T-helper 1 cell treated with Interleukin-12 subunit alpha and Interleukin-12 subunit beta and Interleukin-4 antibody, amounts not matched to agents 30 μg/mL and 1 μg/mL, for 36 hours (primary cell): ENCODE measurements around the gene MRPS6.

Source experiments
- H3K27ac Mint-ChIP-seq: one replicate; pipeline ENCODE4 v1.8.0; 2021; ENCODE audit warnings: mild to moderate bottlenecking, mixed read lengths
- H3K27me3 Mint-ChIP-seq: one replicate; pipeline ENCODE4 v1.8.0; 2021; ENCODE audit warnings: low read depth, mixed read lengths
- H3K36me3 Mint-ChIP-seq: one replicate; pipeline ENCODE4 v1.8.0; 2021; ENCODE audit warnings: low read depth, mixed read lengths
- H3K4me1 Mint-ChIP-seq: one replicate; pipeline ENCODE4 v1.8.0; 2021; ENCODE audit warnings: low read depth, mixed read lengths
- H3K4me3 Mint-ChIP-seq: one replicate; pipeline ENCODE4 v1.8.0; 2021; ENCODE audit warnings: mild to moderate bottlenecking, moderate library complexity, mixed read lengths
- H3K9me3 Mint-ChIP-seq: one replicate; pipeline ENCODE4 v1.8.0; 2021; ENCODE audit warnings: mixed read lengths

MRPS6 gene

DNA sequence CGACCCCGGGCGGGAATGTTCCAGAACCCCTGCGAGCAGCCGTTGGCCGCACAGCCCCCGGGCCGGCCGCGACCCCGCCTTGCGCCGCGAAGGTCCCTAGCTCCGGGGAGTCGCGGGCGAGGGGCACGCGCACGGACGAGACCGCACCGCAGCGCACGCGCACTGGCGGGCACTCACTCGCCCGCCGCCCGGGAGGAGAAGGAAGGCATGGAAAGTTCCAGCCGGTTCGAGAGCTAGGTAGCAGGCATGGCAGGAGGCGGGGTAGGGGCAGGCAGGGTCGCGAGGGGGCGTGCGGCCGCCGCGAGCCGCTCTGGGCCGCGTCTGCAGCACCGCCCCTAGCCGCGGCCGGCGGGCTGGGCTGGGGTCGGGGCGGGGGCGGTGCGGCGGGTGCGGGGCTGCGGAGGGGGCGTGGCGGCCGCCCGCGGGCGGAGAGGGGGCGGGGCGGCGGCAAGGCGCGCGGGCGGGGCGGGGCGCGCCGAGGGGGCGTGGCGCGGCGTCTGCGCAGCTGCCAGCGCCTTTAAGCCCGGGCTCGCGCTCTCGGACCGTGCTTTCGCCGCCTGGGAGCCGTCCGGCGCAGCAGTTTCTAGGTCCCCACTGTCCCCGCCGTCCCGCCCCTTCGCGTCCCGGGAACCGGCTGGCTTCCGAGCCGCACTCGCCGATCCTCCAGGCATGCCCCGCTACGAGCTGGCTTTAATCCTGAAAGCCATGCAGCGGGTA lies at the start of gene MRPS6, which contains the start of gene SLC5A3:
Gene MRPS6 (plus strand): TSS at position 547 of the 717 bp plus-strand sequence. CDS start 123 bp downstream, at position 670.
Gene SLC5A3 (plus strand): TSS at position 547 of the 717 bp plus-strand sequence. CDS start 21,621 bp downstream, outside the sequence.
- H3K27me3 Mint-ChIP-seq, result no peaks in the 10 kb centered on the region
- H3K4me3 Mint-ChIP-seq, result peak within 1 kb of the TSS; percentile 91
- H3K27ac Mint-ChIP-seq, result peak within 1 kb of the TSS; percentile 89
- no peaks in the 10 kb centered on the region for H3K9me3 Mint-ChIP-seq
- peaks cover 35% of the 10 kb centered on the region for H3K36me3 Mint-ChIP-seq
- H3K4me1 Mint-ChIP-seq, result peaks cover 41% of the 10 kb centered on the region

DNA sequence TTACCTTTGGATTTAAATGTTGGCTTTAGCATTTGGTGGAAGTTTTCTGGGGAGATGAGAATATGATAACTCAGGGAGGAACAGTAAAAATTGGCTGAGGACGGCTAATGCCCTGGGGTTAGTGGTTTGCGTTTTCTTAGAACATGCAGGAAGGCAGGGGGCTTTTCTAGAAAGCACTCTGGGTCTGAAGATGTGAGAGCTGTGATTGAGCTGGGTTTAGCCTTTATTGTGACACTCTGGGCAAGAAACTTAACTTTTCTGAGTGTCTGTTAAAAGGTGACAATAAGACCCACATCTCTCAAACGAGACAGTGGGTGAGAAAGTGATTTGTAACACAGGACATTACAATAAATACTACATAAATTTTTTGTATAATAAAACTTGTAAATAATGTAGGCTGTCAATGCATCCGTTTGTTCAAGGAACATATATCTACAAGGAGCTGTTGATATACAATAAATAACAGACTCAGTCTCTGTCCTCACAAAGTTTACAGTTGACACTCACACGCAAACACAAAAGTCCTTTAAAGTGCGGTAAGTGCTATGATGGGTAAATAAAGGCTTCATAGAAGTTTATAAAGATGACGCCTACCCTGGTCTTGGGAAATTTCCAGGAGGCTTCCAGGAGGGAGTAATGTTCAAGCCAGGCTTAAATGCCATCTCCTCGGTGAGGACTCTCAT lies 49.5 kb upstream of the MRPS6 start:
- H3K27ac Mint-ChIP-seq, result no peak overlapping the region
- no peaks in the 10 kb centered on the region for H3K27me3 Mint-ChIP-seq
- peaks cover 26% of the 10 kb centered on the region for H3K4me1 Mint-ChIP-seq
- H3K4me3 Mint-ChIP-seq, result no peak overlapping the region
- H3K36me3 Mint-ChIP-seq, result peaks cover 4% of the 10 kb centered on the region
- H3K9me3 Mint-ChIP-seq, result no peaks in the 10 kb centered on the region

DNA sequence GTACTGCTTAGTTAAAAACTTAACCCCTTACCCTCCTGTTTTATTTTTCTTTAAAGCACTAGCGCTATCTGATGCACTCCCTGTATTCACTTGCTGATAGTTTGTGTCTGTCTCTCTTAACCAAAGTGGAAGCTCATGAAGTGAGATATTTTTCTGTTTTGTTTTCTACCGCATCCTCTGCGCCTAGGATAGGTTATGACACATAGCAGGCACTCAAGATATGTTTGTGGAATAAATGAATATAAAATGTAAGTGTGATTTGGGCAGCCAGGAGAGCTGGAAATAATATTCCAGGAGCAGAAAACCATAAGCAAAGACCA lies 49.0 kb upstream of the MRPS6 start:
- Mint-ChIP-seq H3K27me3 (no peaks in the 10 kb centered on the region), H3K4me3 (no peak overlapping the region), H3K9me3 (no peaks in the 10 kb centered on the region), H3K4me1 (peaks cover 21% of the 10 kb centered on the region), H3K27ac (no peak overlapping the region), H3K36me3 (peaks cover 6% of the 10 kb centered on the region)

DNA sequence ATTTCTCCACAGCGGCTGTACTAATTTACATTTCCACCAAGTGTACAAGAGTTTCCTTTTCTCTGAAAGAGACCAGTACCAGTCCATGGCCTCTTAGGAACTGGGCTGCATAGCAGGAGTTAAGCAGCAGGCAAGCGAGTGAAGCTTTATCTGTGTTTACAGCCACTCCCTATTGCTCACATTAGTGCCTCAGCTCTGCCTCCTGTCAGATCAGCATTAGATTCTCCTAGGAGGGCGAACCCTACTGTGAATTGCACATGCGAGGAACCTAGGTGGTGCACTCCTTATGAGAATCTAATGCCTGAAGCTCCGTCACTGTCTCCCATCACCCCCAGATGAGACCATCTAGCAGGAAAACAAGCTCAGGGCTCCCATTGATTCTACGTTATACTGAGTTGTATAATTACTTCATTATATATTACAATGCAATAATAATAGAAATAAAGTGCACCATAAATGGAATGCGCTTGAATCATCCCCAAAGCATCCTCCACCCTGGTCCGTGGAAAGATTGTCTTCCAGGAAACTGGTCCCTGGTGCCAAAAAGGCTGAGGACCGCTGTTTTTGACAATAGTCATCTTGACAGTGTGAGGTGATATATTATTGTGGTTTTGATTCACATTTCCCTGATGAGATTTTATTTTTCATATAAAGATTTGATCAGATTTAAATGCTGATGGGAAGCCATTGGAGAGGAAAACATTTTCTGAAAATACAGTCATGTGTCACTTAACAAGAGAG lies 45.5 kb upstream of the MRPS6 start:
- no peak overlapping the region for H3K4me3 Mint-ChIP-seq
- no peaks in the 10 kb centered on the region for H3K27me3 Mint-ChIP-seq
- peaks cover 5% of the 10 kb centered on the region for H3K36me3 Mint-ChIP-seq
- H3K27ac Mint-ChIP-seq, result no peak overlapping the region
- H3K4me1 Mint-ChIP-seq, result peaks cover 19% of the 10 kb centered on the region
- peaks cover 6% of the 10 kb centered on the region for H3K9me3 Mint-ChIP-seq

DNA sequence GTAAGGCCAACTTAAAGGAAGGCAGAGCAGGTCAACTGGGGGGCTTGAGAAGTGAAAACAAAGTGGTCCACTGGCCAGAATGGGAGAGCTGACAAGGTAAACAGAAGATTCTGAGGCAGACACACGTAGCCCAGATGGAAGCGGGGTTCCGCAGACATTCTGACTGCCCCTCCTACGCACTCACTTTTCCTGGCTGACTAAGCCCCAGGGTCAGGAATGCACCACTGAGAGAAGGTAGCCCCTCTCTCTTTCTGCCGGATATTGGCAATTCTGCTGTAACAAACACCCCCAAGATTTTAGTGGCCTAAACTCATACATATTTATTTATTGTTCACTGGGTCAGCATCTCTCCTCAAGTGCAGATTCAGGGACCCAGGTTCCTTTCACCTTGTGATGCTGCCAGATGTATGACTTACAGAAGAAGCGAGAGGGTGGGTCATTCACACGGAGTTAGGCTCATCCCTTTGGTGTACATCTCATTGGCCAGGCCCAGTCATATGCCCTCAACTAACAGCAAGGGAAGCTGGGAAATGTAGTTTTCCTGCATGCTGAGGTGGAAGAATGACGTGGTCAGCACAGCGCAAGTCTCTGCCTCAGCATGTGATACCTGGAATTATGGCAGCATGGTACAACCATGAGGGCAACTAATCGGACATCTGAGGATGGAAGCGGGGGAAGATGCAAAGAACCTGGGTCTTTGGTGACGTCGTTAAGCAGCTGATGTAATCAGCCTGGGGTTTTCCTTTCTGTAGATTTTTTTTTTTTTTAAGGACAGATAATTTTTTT lies 43.4 kb upstream of the MRPS6 start:
- Mint-ChIP-seq H3K4me3 (peak overlapping the region; percentile 75), H3K27ac (peak overlapping the region; percentile 94), H3K27me3 (no peaks in the 10 kb centered on the region), H3K4me1 (peaks cover 20% of the 10 kb centered on the region), H3K36me3 (peaks cover 6% of the 10 kb centered on the region), H3K9me3 (peaks cover 6% of the 10 kb centered on the region)

DNA sequence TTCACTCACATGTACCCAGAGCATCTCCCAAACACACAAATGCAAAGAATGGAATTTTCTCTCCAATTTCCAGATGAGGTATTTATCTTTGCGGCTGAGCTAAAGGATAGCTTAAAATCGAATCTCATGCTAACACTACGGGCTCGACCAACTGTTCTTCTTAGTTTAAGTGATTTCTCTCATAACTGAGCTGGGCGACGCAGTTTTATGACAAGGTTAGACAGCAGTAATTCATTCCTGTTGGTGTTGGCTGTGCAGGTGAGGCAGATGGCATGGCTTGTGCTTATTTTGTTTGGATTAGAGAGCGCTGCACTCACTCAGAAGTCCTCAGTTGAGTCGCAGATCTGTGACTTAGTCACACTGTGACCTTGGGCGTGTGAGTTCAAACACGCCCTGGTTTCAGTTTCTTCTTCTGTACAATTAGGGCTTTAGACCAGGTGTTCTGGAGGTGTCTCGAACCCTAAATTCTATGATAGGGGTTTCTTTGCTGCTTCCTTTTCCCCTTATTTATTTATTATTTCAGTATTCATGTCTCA lies 41.5 kb upstream of the MRPS6 start:
- Mint-ChIP-seq H3K4me1 (peaks cover 20% of the 10 kb centered on the region), H3K27ac (peak overlapping the region; percentile 36), H3K36me3 (peaks cover 12% of the 10 kb centered on the region), H3K9me3 (peaks cover 17% of the 10 kb centered on the region), H3K4me3 (no peak overlapping the region), H3K27me3 (no peaks in the 10 kb centered on the region)

DNA sequence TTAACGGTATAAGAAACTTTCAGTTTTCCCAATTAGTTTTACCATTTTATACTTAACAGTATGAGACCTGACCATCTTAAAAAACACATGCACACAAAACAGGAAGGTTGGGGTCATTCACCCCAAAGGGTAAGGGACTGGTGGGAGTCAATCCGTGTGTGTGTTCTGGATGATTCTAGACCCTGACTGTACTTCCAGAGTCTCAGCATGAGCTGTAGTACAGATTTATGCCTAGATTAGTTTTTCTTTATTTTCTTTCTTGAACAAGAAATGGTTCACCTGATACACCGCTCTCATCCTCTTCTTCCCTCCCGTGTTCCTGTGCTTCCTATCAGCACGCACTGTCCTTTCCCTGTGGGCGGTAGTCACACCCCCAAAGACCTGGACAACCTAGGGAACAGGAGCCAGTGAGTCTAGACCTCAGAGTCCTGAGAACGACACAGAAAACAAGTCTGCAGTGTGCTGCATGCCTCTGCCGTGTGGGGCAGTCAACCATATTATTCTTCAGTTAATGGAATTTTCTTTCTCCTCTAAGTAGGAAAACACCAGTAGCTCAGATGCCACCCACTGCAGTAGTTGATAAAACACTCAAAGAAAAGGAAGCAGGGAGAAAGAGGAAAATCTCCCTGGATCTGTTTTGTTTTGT lies 38.9 kb upstream of the MRPS6 start:
- peaks cover 17% of the 10 kb centered on the region for H3K9me3 Mint-ChIP-seq
- H3K27ac Mint-ChIP-seq, result no peak overlapping the region
- H3K4me1 Mint-ChIP-seq, result peaks cover 20% of the 10 kb centered on the region
- H3K36me3 Mint-ChIP-seq, result peaks cover 10% of the 10 kb centered on the region
- no peaks in the 10 kb centered on the region for H3K27me3 Mint-ChIP-seq
- H3K4me3 Mint-ChIP-seq, result no peak overlapping the region

DNA sequence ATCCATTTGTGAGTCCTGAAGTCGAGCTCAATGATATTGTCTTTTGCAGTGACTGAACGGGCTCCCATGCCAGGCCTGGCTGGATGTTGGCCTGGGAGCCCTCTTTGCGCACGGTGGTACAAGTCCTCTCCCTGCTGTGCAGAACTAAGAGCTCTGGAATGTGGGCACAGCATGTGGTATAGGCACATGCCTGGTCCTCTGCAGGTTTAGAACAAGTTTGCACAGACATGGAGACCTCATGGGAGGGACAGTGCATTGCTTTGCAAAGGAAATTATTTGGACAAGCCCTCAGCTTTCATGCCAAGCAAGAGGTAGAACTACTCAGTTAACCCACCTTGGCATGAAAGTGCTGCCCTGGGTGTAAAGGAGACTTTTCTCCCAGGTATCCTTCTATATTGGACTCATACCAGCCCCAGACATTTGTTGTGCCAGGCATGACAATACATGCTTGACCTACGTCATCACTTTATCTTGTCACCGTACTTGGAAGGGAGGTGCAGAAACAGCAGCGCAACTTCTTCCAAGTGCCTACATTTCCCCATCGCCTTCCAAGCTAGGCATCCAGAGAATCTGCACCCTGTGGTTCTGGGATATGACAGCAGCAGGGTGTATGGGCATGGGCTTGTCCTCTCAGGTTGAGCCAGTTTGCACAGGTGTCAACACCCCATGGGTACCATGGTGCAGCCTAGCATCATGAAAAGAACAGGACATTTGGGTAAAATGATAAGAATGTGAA lies 37.6 kb upstream of the MRPS6 start:
- Mint-ChIP-seq H3K4me1 (peaks cover 15% of the 10 kb centered on the region), H3K27me3 (no peaks in the 10 kb centered on the region), H3K4me3 (no peak overlapping the region), H3K9me3 (peaks cover 14% of the 10 kb centered on the region), H3K36me3 (peaks cover 10% of the 10 kb centered on the region), H3K27ac (no peak overlapping the region)

DNA sequence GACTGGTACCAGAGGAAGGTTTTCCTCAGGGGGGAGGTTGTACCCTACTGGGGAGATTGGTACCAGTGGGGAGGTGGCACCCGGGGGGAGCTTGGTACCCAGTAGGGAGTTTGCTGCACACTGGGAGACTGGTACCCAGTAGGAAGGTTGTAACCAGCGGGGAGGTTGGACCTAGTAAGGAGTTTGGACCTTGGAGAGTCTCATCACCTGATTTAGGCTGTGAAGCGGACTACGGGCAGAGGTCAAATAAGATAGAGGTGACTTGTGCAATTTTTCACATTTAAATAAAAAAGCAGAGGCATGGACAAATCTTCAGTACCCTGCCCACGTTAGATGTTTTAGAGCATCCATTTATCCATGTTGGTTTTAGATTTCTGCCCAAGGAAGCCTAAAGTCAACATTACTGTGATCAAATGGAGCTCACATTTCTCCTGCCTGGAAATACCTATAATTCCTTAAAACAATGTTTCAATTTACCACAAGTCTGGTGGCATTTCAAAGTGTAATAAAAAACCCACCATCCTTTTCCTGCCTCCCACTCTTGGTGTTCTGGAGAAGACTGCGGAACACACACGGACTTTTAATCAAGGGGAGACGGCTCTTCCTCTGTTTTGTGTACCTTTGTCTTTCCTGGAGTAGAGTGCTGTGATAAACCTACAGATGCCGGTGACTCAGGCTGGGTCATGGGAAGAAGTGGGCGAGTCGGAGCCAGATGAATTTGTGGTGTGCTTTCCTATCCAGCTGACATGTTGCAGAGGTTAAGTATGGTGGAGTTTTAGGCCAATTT lies 36.2 kb upstream of the MRPS6 start:
- peaks cover 8% of the 10 kb centered on the region for H3K36me3 Mint-ChIP-seq
- H3K27ac Mint-ChIP-seq, result no peak overlapping the region
- H3K4me1 Mint-ChIP-seq, result peaks cover 5% of the 10 kb centered on the region
- H3K27me3 Mint-ChIP-seq, result no peaks in the 10 kb centered on the region
- H3K9me3 Mint-ChIP-seq, result peaks cover 11% of the 10 kb centered on the region
- H3K4me3 Mint-ChIP-seq, result no peak overlapping the region

DNA sequence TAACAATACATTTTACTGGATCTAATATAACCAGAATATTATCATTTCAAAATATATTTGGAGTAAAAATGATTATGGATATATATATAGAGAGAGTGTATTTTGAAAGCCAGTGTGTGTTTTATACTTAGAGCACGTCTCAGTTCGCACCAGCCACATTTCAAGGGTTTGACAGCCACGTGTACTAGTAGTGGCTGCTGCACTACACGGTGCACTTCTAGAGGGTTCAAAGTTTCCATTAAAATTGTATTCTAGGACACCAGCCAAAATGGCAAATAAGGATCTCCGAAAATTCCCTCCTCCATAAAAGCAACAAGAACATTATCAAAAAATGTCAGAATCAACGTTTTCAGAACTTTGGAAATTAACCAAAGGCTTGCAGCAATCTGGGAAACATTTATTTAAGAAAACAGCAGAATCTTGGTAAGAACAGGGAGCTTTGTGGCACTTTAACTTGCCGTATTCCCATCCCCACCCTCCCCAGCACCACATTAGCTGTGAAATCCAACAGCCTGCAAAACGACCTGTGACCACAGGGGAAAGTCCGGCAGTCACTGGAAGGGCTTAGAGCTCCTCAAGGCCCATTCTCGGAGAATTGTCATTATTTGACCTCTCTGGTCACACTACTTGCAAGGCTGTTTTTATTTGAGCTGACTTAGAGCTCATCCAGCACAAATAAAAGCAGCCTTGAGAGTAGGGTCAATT lies 33.5 kb upstream of the MRPS6 start:
- H3K36me3 Mint-ChIP-seq, result peaks cover 11% of the 10 kb centered on the region
- H3K9me3 Mint-ChIP-seq, result peaks cover 11% of the 10 kb centered on the region
- no peak overlapping the region for H3K27ac Mint-ChIP-seq
- no peaks in the 10 kb centered on the region for H3K4me1 Mint-ChIP-seq
- no peak overlapping the region for H3K4me3 Mint-ChIP-seq
- no peaks in the 10 kb centered on the region for H3K27me3 Mint-ChIP-seq

DNA sequence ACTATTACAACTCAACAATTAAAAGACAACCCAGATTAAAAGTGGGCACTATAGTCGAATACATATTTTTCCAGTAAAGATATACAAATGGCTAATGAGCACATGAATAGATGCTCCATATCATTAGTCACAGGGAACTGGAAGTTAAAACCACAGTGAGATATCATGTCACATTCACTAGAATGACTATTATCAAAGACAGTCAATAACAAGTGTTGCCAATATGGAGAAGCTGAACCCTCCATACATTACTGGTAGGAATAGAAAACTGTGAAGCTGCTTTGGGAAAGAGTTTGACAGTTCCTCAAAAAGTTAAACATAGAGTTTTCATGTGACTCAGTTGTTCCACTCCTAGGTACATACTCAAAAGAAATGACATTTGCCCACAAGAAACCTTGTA lies 30.6 kb upstream of the MRPS6 start:
- Mint-ChIP-seq H3K9me3 (peaks cover under 1% of the 10 kb centered on the region), H3K27ac (no peak overlapping the region), H3K27me3 (no peaks in the 10 kb centered on the region), H3K4me1 (peaks cover 3% of the 10 kb centered on the region), H3K36me3 (peaks cover 7% of the 10 kb centered on the region), H3K4me3 (no peak overlapping the region)

DNA sequence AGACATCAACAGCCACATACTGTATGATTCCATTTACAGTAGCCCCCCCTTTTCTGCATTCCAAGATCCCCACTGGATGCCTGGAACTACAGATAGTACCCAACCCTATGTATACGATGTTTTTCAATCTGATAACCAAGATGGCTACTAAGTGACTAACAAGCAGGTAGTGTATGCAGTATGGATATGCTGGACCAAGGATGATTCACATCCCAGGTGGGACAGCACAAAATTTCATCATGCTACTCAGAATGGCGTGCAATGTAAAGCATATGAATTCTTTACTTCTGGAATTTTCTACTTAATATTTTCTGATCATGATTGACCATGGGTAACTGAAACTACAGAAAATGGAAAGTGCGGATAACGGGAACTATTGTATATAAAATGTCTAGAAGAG lies 30.0 kb upstream of the MRPS6 start:
- Mint-ChIP-seq H3K9me3 (peaks cover 5% of the 10 kb centered on the region), H3K27ac (no peak overlapping the region), H3K27me3 (no peaks in the 10 kb centered on the region), H3K4me1 (peaks cover 3% of the 10 kb centered on the region), H3K4me3 (no peak overlapping the region), H3K36me3 (peaks cover 7% of the 10 kb centered on the region)
